OCI-LY1 (cell line): ENCODE measurements around the gene SYNDIG1.

ENCODE experiments used
- H2AFZ ChIP-seq: fragments of 200-600 bp; sonication (generic), shearing (Covaris generic); 2 replicates; pipeline ENCODE4 v1.6.0; 2014; ENCODE audit warnings: antibody characterized with exemption, mild to moderate bottlenecking, low read length
- H3F3A ChIP-seq: fragments of 200-600 bp; sonication (generic), shearing (Covaris generic); 2 replicates; pipeline ENCODE4 v1.6.0; 2014; ENCODE audit warnings: mild to moderate bottlenecking, antibody characterized with exemption, low read length, moderate library complexity; ENCODE audit not compliant: insufficient read depth
- H3K27ac ChIP-seq: fragments of 200-600 bp; sonication (generic); 2 replicates; pipeline ENCODE4 v1.5.1; 2014; ENCODE audit warnings: low read length, mixed run types, mild to moderate bottlenecking, low read depth; ENCODE audit not compliant: poor library complexity, severe bottlenecking
- H3K27me3 ChIP-seq: fragments of 200-600 bp; sonication (generic); 2 replicates; pipeline ENCODE4 v1.6.0; 2014; ENCODE audit warnings: antibody characterized with exemption, mild to moderate bottlenecking, low read length, moderate library complexity; ENCODE audit not compliant: insufficient read depth
- H3K36me3 ChIP-seq: fragments of 200-600 bp; sonication (generic); 2 replicates; pipeline ENCODE4 v1.6.1; 2014; ENCODE audit warnings: mild to moderate bottlenecking, antibody characterized with exemption, low read length, moderate library complexity, mixed read lengths; ENCODE audit not compliant: insufficient read depth
- H3K4me1 ChIP-seq: fragments of 200-600 bp; sonication (generic); 2 replicates; pipeline ENCODE4 v1.5.1; 2014; ENCODE audit warnings: mild to moderate bottlenecking, low read length, moderate library complexity; ENCODE audit not compliant: insufficient read depth, severe bottlenecking
- H3K4me2 ChIP-seq: fragments of 200-600 bp; sonication (generic), shearing (Covaris generic); 2 replicates; pipeline ENCODE4 v1.6.1; 2014; ENCODE audit warnings: low read length
- H3K4me3 ChIP-seq: fragments of 200-600 bp; sonication (generic); 2 replicates; pipeline ENCODE4 v1.5.1; 2014; ENCODE audit warnings: low read length, low read depth, mild to moderate bottlenecking, mixed read lengths; ENCODE audit not compliant: poor library complexity, severe bottlenecking
- H3K79me2 ChIP-seq: fragments of 200-600 bp; shearing (Covaris generic); 2 replicates; pipeline ENCODE4 v1.6.1; 2016; ENCODE audit warnings: mixed run types, low read length, mixed read lengths; ENCODE audit not compliant: insufficient read depth
- H3K9ac ChIP-seq: fragments of 200-600 bp; sonication (generic), shearing (Covaris generic); 2 replicates; pipeline ENCODE4 v1.6.1; 2014; ENCODE audit warnings: mild to moderate bottlenecking, low read length, mixed read lengths
- H3K9me2 ChIP-seq: fragments of 200-600 bp; sonication (generic), shearing (Covaris generic); 2 replicates; pipeline ENCODE4 v1.6.1; 2014; ENCODE audit warnings: low read depth, mild to moderate bottlenecking, low read length, mixed read lengths
- H3K9me3 ChIP-seq: fragments of 200-600 bp; shearing (Covaris generic); 2 replicates; pipeline ENCODE4 v1.6.1; 2014; ENCODE audit warnings: low read length, mixed read lengths
- H4K20me1 ChIP-seq: fragments of 200-600 bp; sonication (generic), shearing (Covaris generic); 2 replicates; pipeline ENCODE4 v1.6.0; 2016; ENCODE audit warnings: mild to moderate bottlenecking, low read length; ENCODE audit not compliant: insufficient read depth
- CTCF ChIP-seq: fragments of 200-600 bp; sonication (generic), shearing (Covaris generic); IDR thresholded peaks from 2 replicates; pipeline ENCODE4 v1.5.1; 2017; ENCODE audit warnings: mild to moderate bottlenecking, antibody characterized with exemption, low read length, moderate library complexity, mixed read lengths
- EZH2 ChIP-seq: fragments of 200-600 bp; sonication (generic), shearing (Covaris generic); IDR thresholded peaks from 2 replicates; pipeline ENCODE4 v1.8.0; 2017; ENCODE audit warnings: borderline replicate concordance, mixed run types, mild to moderate bottlenecking, antibody characterized with exemption, low read length, moderate library complexity, mixed read lengths

SYNDIG1 gene

GRCh38 chr20:24698189-24698588 is 228.8 kb downstream of the SYNDIG1 start:
- H3K36me3 ChIP-seq: no peaks in the 10 kb centered on the region
- no peak overlapping the region for H3K27ac ChIP-seq
- no peaks in the 10 kb centered on the region for H4K20me1 ChIP-seq
- no peak overlapping the region for H3K4me2 ChIP-seq
- no peaks in the 10 kb centered on the region for H3K9me3 ChIP-seq
- no peaks in the 10 kb centered on the region for H3K79me2 ChIP-seq
- no peak overlapping the region for H2AFZ ChIP-seq
- TF ChIP-seq EZH2 (no peak), CTCF (no peak)
- no peaks in the 10 kb centered on the region for H3K27me3 ChIP-seq
- no peaks in the 10 kb centered on the region for H3F3A ChIP-seq
- H3K9me2 ChIP-seq: no peaks in the 10 kb centered on the region
- no peak overlapping the region for H3K9ac ChIP-seq
- H3K4me3 ChIP-seq: no peak overlapping the region
- H3K4me1 ChIP-seq: no peaks in the 10 kb centered on the region

GRCh38 chr20:24698706-24699206 is 229.3 kb downstream of the SYNDIG1 start:
- Histone ChIP-seq H3K4me1 (no peaks in the 10 kb centered on the region), H2AFZ (no peak overlapping the region), H3K79me2 (no peaks in the 10 kb centered on the region), H3K9me2 (no peaks in the 10 kb centered on the region), H3K27ac (no peak overlapping the region), H3K4me3 (no peak overlapping the region), H3K27me3 (no peaks in the 10 kb centered on the region), H3F3A (no peaks in the 10 kb centered on the region), H3K9ac (no peak overlapping the region), H4K20me1 (no peaks in the 10 kb centered on the region), H3K36me3 (no peaks in the 10 kb centered on the region), H3K9me3 (no peaks in the 10 kb centered on the region), H3K4me2 (no peak overlapping the region)
- TF ChIP-seq EZH2 (no peak), CTCF (no peak)

GRCh38 chr20:24699321-24700165 is 230.1 kb downstream of the SYNDIG1 start:
- Histone ChIP-seq H3K36me3 (no peaks in the 10 kb centered on the region), H3K4me3 (no peak overlapping the region), H3F3A (no peaks in the 10 kb centered on the region), H3K79me2 (no peaks in the 10 kb centered on the region), H3K27ac (no peak overlapping the region), H3K9me3 (no peaks in the 10 kb centered on the region), H3K4me1 (no peaks in the 10 kb centered on the region), H3K9ac (no peak overlapping the region), H3K27me3 (no peaks in the 10 kb centered on the region), H3K9me2 (no peaks in the 10 kb centered on the region), H4K20me1 (no peaks in the 10 kb centered on the region), H3K4me2 (no peak overlapping the region), H2AFZ (no peak overlapping the region)
- no peak for TF ChIP-seq CTCF
- TF ChIP-seq EZH2: no peak
